Activated CD8-positive, alpha-beta memory T cell treated with anti-CD3 and anti-CD28 coated beads, Interleukin-2, amount 50 U/mL, for 24 hours (primary cell): ENCODE results near the gene FAM114A1.
"Not testable (repeated sequence)": the region's sequence is repeated elsewhere in the genome, so short reads cannot be mapped to it uniquely, and the experiment has no call there.

Experiments used
- DNase-seq: peaks from one replicate; pipeline ENCODE4 v3.0.0-alpha.2; 2020; ENCODE audit errors: extremely low read depth

The FAM114A1 gene

GRCh38 chr4:38935391-38936073 lies 67.9 kb downstream of the FAM114A1 start:
- no peak for DNase-seq

- DNase-seq = no peak
Observed at GRCh38 chr4:38939165-38939564, 71.6 kb downstream of the FAM114A1 start.

- no peak for DNase-seq
Observed at GRCh38 chr4:38940476-38940875, 72.9 kb downstream of the FAM114A1 start.

GRCh38 chr4:38941906-38942305 lies 74.3 kb downstream of the FAM114A1 start:
- not testable (repeated sequence) for DNase-seq

DNA sequence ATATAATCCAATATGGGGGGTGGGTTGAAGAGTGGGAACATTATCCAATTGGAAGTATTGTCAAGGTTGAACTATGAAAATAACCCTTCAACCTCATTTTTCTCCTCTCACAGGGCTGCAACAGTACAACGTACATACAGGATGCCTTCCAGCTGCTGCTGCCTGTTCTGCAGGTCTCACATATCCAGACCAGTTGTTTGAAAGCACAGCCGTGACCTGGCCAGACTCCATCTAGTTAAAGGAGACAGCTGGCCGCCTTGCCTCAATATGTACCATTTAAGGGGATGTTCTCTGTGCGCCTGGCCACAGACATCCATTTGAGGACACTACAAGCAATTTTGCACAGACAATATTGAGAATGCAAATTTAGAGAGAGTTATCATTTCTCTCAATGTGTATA lies 75.7 kb downstream of the FAM114A1 start:
- DNase-seq = no peak

- no peak for DNase-seq
Observed at GRCh38 chr4:38944440-38944839, 76.8 kb downstream of the FAM114A1 start.

GRCh38 chr4:38946919-38947318 lies 79.3 kb downstream of the FAM114A1 start:
- DNase-seq = no peak

GRCh38 chr4:38948551-38948950 lies 80.9 kb downstream of the FAM114A1 start:
- no peak for DNase-seq

DNA sequence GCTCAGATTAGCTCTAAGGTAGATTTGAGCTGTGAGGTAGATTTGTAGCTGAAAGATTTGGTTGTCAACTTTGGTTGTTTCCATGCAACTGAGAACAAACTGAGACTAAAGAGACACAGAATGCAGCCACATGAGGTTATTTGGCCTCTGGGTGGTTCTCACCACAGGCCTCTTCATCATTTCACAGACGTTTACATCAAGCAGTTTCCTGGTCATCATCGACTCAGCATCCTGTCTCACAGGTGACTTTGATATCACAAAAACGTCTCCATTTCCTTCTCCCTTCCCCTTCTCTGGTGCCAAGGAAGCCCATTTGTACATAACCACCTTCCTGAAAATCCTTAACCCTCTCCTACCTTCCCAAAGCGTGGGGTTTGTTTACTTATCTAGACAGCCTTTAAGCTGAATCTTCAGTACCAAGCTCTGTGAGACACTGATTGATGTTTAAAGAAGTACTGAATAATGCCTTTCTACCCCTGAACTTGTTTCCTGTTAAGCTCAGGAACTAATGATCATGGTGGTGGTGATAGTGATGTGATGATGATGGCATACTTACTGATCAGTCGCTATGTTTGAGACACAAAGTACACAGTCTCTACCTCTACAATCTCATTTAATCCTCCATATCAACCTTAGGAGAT lies 81.9 kb downstream of the FAM114A1 start:
- no peak for DNase-seq

DNA sequence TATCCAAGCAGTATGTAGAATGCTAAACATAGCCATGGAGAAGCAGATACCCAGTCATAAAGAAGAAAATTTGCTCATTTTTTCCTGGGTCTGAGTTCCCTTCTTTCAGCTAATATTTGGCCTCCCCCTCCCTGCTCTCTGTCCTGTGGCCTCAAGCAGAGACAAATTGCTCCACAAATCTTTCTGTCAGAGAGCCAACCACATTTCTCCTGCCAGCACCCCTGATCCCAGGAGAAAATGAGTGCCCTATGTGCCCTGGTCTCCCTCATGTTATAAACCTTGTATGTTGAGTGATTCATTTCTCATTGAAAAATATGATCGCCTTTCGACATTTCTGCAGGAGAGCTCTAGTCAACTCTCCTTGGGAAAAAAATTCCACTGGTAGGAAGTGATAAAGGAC lies 82.6 kb downstream of the FAM114A1 start:
- DNase-seq = no peak

DNA sequence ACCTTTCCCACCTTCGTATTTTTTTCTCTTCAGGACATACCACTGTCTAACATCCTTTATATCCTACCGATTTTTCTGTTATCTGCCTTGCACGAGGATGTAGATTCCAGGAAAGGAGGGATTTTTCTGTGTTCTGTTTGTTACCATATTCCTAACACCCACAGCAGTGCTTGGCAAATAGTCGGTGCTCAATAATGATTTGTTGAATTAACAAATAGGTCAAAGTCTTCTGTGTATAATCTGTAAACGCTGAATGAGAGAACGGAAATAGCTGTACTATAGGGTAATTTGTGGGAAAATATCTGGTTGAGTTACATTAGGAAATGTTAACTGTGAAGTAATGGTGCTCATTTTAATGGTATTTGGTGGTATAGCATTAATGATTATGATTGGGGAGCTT lies 83.1 kb downstream of the FAM114A1 start:
- no peak for DNase-seq

DNA sequence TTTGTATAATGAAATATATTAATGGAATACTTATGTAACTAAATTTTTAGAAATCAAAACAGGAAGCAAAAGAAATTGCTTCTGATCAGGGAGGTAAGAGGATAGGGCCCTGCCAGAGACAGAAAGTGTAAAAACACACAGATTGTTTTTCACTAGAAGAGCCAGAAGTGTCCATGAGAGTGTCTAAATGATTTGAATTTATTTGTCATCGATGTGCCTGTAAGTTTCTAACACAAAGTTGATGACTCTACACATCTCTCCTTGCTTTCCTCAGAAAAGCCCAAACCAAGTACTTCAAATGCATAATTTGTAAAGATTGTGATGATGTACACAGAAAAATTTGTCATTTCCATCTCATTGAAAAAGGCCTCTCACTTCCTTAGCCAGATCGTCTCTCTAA lies 84.0 kb downstream of the FAM114A1 start:
- no peak for DNase-seq

- DNase-seq = no peak
Observed at GRCh38 chr4:38952017-38952416, 84.4 kb downstream of the FAM114A1 start.

- no peak for DNase-seq
Observed at GRCh38 chr4:38954727-38955126, 87.1 kb downstream of the FAM114A1 start.

GRCh38 chr4:38955957-38956356 lies 88.4 kb downstream of the FAM114A1 start:
- DNase-seq = no peak

- DNase-seq = no peak
Observed at GRCh38 chr4:38957261-38957815, 89.7 kb downstream of the FAM114A1 start.

- DNase-seq = no peak
Observed at GRCh38 chr4:38957893-38958292, 90.3 kb downstream of the FAM114A1 start.

- no peak for DNase-seq
Observed at GRCh38 chr4:38958453-38959190, 91.0 kb downstream of the FAM114A1 start.

DNA sequence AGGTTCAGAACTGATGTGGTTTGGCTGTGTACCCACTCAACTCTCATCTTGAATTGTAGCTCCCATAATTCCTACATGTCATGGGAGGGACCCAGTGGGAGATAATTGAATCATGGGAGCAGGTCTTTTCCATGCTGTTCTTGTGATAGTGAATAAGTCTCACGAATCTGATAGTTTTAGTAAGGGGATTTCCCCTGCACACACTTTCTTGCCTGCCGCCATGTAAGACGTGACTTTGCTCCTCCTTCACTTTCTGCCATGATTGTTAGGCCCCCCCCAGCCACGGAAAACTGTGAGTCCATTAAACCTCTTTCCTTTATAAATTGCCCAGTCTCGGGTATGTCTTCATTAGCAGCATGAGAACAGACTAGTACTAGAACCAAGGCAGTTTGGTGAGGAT lies 91.6 kb downstream of the FAM114A1 start:
- DNase-seq = not testable (repeated sequence)

DNA sequence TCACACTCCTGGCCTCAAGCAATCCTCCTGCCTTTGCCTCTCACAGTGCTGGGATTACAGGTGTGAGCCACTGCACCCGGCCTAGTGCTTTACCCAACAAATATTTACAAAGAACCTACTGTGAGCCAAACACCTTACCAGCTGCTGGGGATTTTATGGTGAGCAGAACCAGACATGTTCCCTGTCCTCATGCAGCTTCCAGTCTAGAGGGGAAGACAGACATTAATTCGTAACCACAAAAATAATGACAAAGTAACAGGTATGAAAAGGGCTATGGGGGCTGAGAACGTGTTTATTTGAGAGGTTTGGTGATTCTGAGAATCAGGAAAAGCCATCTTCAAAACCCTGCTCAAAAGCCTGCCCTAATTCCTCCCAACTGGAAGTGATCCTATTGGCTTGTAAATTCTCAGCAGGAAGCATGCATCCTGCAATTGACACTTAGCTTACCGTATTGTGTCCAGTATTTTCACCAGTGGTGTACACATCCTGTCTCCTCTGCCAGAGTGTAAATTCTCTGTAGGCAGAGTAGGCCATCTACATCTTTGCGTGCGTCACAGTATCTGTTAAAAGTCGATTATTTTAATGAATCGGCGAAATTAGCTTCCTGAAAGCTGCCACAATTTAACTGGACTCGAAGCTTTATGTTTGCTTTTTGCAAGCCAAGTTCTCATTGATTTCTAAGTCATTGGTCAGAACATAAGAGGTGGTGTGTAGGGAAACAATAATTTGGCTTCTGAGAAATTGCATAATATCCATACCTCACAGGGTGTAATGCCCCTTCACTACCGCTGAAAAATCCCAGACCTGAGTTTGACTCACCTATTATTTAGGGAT lies 97.6 kb downstream of the FAM114A1 start:
- DNase-seq = no peak

DNA sequence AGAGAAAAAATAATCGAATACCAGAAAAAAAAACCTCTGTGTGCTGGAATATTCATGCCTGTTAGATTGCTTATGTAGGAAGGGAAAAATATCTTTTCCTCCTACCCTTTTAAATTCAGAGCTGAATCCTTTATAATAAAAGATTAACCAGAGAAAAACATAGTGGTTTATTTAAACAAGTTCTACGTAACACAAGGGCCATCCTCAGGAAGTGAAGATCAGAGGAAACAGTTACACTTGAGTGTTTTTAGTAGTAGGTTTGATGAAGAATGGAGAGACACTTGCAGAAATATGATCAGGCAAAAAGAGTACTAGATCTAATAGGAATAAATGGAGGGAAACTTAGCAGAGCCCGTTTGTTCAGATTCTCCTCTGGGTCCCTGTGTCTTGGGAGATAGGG lies 98.3 kb downstream of the FAM114A1 start:
- DNase-seq = no peak
